GM23338 (cell line): ENCODE data around the gene BCAP29. TPM values are rescaled to one million over a fixed set of nuclear protein-coding genes. Genes with fewer than 3 reads are reported as not detected.
A peak's percentile ranks its signal among the peaks of the same experiment; 100 is the strongest.

Experiments
- ATAC-seq: fragments of 200-7000 bp; cut with Tn5 transposase; 3 replicates; pipeline ENCODE4 v1.9.1; 2020
- DNase-seq: peaks from one replicate; pipeline ENCODE4 v3.0.0-alpha.2; 2015; ENCODE audit warnings: low spot score
- H2AFZ ChIP-seq: fragments of 200-600 bp; sonication (generic); 2 replicates; pipeline ENCODE4 v1.8.0; 2016; ENCODE audit warnings: antibody characterized with exemption, mild to moderate bottlenecking, moderate library complexity
- H3F3A ChIP-seq: fragments of 200-600 bp; sonication (generic); replicated peaks from 2 replicates; pipeline ENCODE4 v1.8.0; 2017; ENCODE audit warnings: antibody characterized with exemption, mixed run types, low read depth
- H3K27ac ChIP-seq: fragments of 200-600 bp; sonication (generic); 2 replicates; pipeline ENCODE4 v1.6.1; 2016; ENCODE audit warnings: low read depth
- H3K27me3 ChIP-seq: fragments of 200-600 bp; sonication (generic); 2 replicates; pipeline ENCODE4 v1.8.0; 2016; ENCODE audit warnings: mild to moderate bottlenecking, mixed run types, moderate library complexity; ENCODE audit not compliant: insufficient read depth
- H3K36me3 ChIP-seq: fragments of 200-600 bp; sonication (generic); 2 replicates; pipeline ENCODE4 v1.8.0; 2016; ENCODE audit warnings: mild to moderate bottlenecking; ENCODE audit not compliant: insufficient read depth
- H3K4me1 ChIP-seq: fragments of 200-600 bp; sonication (generic); 2 replicates; pipeline ENCODE4 v1.8.0; 2016; ENCODE audit warnings: mild to moderate bottlenecking, moderate library complexity; ENCODE audit not compliant: insufficient read depth
- H3K4me2 ChIP-seq: fragments of 200-600 bp; sonication (generic); 2 replicates; pipeline ENCODE4 v1.7.1; 2017; ENCODE audit warnings: mixed run types
- H3K4me3 ChIP-seq: fragments of 200-600 bp; sonication (generic); 2 replicates; pipeline ENCODE4 v1.6.1; 2016; ENCODE audit warnings: mixed run types
- H3K79me2 ChIP-seq: fragments of 200-600 bp; sonication (generic); replicated peaks from 2 replicates; pipeline ENCODE4 v1.8.0; 2017; ENCODE audit warnings: mild to moderate bottlenecking; ENCODE audit not compliant: insufficient read depth
- H3K9me2 ChIP-seq: fragments of 200-600 bp; sonication (generic); 2 replicates; pipeline ENCODE4 v1.8.0; 2017; ENCODE audit not compliant: insufficient read depth
- H4K20me1 ChIP-seq: fragments of 200-600 bp; sonication (generic); replicated peaks from 2 replicates; pipeline ENCODE4 v1.8.0; 2017; ENCODE audit warnings: mild to moderate bottlenecking; ENCODE audit not compliant: insufficient read depth
- H3K27ac Mint-ChIP-seq: 2 replicates; pipeline ENCODE4 v1.8.0; 2020; ENCODE audit warnings: inconsistent platforms, mild to moderate bottlenecking, moderate library complexity, mixed read lengths
- H3K27me3 Mint-ChIP-seq: 3 replicates; pipeline ENCODE4 v1.8.0; 2022; ENCODE audit warnings: low read depth, mild to moderate bottlenecking, moderate library complexity, mixed read lengths, inconsistent platforms; ENCODE audit not compliant: insufficient read depth, poor library complexity
- H3K36me3 Mint-ChIP-seq: 3 replicates; pipeline ENCODE4 v1.8.0; 2021; ENCODE audit warnings: low read depth, mild to moderate bottlenecking, inconsistent platforms, moderate library complexity, mixed read lengths
- H3K4me1 Mint-ChIP-seq: 3 replicates; pipeline ENCODE4 v1.8.0; 2020; ENCODE audit warnings: mild to moderate bottlenecking, inconsistent platforms, mixed read lengths
- H3K4me3 Mint-ChIP-seq: 3 replicates; pipeline ENCODE4 v1.8.0; 2021; ENCODE audit warnings: moderate library complexity, mild to moderate bottlenecking, inconsistent platforms, mixed read lengths
- H3K9me3 Mint-ChIP-seq: 3 replicates; pipeline ENCODE4 v1.8.0; 2020; ENCODE audit warnings: moderate library complexity, mild to moderate bottlenecking, inconsistent platforms, mixed read lengths
- CREB1 ChIP-seq: fragments of 250-450 bp; sonication (Bioruptor Pico); IDR thresholded peaks from 2 replicates; pipeline ENCODE4 v1.5.0; 2020; ENCODE audit warnings: low read depth, mild to moderate bottlenecking, moderate library complexity
- CTCF ChIP-seq, 2 experiments: fragments of 200-600 bp in 1 of 2; sonication (generic) in 1 of 2; conservative IDR thresholded peaks; 2 replicates each; pipeline versions ENCODE4 v1.5.1 to v1.6.1; 2016 to 2017; ENCODE audit warnings: antibody characterized with exemption in 2 of 2, low read depth in 2 of 2, mild to moderate bottlenecking in 2 of 2, moderate library complexity in 1 of 2
- EZH2 ChIP-seq: fragments of 200-600 bp; sonication (generic); IDR thresholded peaks from one replicate; pipeline ENCODE4 v1.8.0; 2017; ENCODE audit warnings: antibody characterized with exemption, mild to moderate bottlenecking, low read depth; ENCODE audit not compliant: unreplicated experiment
- EZH2phosphoT487 ChIP-seq: fragments of 200-600 bp; sonication (generic); IDR thresholded peaks from one replicate; pipeline ENCODE4 v1.8.1; 2018; ENCODE audit warnings: antibody characterized with exemption; ENCODE audit not compliant: unreplicated experiment
- JUNB ChIP-seq: IDR thresholded peaks from one replicate; pipeline ENCODE4 v1.6.1; 2016; ENCODE audit warnings: antibody characterized with exemption; ENCODE audit not compliant: unreplicated experiment
- POLR2AphosphoS5 ChIP-seq: IDR thresholded peaks from 2 replicates; pipeline ENCODE4 v1.6.1; 2016; ENCODE audit warnings: antibody characterized with exemption, low read depth
- ZNF114 ChIP-seq: fragments of 250-450 bp; sonication (Bioruptor Pico); IDR thresholded peaks from 2 replicates; pipeline ENCODE4 v1.5.0; 2020; ENCODE audit warnings: mild to moderate bottlenecking, moderate library complexity
- ZNF462 ChIP-seq: fragments of 250-450 bp; sonication (Bioruptor Pico); IDR thresholded peaks from 2 replicates; pipeline ENCODE4 v1.5.0; 2020; ENCODE audit warnings: mild to moderate bottlenecking, moderate library complexity
- polyA plus RNA-seq: library from polyadenylated mRNA; unstranded; fragments of >200 nt; fragmentation: Nextera tagmentation; extraction: Ambion mirVana; gene quantifications from 2 replicates; pipeline ENCODE4 v1.2.1, GENCODE V29; 2016
- total RNA-seq: library from RNA; depleted of rRNA; stranded (reverse); fragments of >200 nt; shearing (Covaris generic); gene quantifications from 2 replicates; pipeline ENCODE4 v1.2.3, GENCODE V29; 2014

BCAP29 gene
- total and polyA plus RNA-seq, 2 experiments from 2014 or later = 18.4 to 24.0 TPM

- TF ChIP-seq POLR2AphosphoS5 (no peak), EZH2 (no peak), CTCF (conservative IDR thresholded peaks at IDR 0.05; ENCODE audit: low read depth in 2 of 2) (no peak)
Measured at GRCh38 chr7:107593025-107593410, 13.0 kb downstream of the BCAP29 start (continued).

- H3K9me2 ChIP-seq = no peaks in the 10 kb centered on the region
- peaks cover 6% of the 10 kb centered on the region for H3K4me1 Mint-ChIP-seq
- H3K4me3 Mint-ChIP-seq = no peak overlapping the region
- no peaks in the 10 kb centered on the region for H3F3A ChIP-seq
- H4K20me1 ChIP-seq = no peaks in the 10 kb centered on the region; the same call in 1 of the 2 replicates
- H3K27ac ChIP-seq = no peak overlapping the region
- no peak overlapping the region for H2AFZ ChIP-seq
- H3K27me3 Mint-ChIP-seq = no peaks in the 10 kb centered on the region
- H3K4me3 ChIP-seq = no peak overlapping the region
- H3K36me3 ChIP-seq = no peaks in the 10 kb centered on the region
- no peaks in the 10 kb centered on the region for H3K9me3 Mint-ChIP-seq
- ATAC-seq = no peak
- H3K36me3 Mint-ChIP-seq = no peaks in the 10 kb centered on the region; the same call in 2 of the 3 replicates
- no peaks in the 10 kb centered on the region for H3K4me1 ChIP-seq
- no peak overlapping the region for H3K27ac Mint-ChIP-seq
- H3K27me3 ChIP-seq = no peaks in the 10 kb centered on the region
- no peaks in the 10 kb centered on the region for H3K79me2 ChIP-seq
- DNase-seq = no peak
- no peak for TF ChIP-seq ZNF114 (CRISPR knock-in tag)
- no peak overlapping the region for H3K4me2 ChIP-seq
Measured at GRCh38 chr7:107594961-107595737, 15.1 kb downstream of the BCAP29 start.

GRCh38 chr7:107596881-107597581, 17.0 kb downstream of the BCAP29 start:
- Histone ChIP-seq H3K9me2 (no peaks in the 10 kb centered on the region), H3K27me3 (no peaks in the 10 kb centered on the region), H3K79me2 (no peaks in the 10 kb centered on the region), H3K4me3 (no peak overlapping the region), H4K20me1 (no peaks in the 10 kb centered on the region), H3K4me2 (no peak overlapping the region), H3K27ac (no peak overlapping the region), H3F3A (no peaks in the 10 kb centered on the region), H2AFZ (peak overlapping the region; percentile 7; the same call in 1 of the 2 replicates), H3K4me1 (no peaks in the 10 kb centered on the region), H3K36me3 (no peaks in the 10 kb centered on the region)
- no peak for DNase-seq
- Mint-ChIP-seq H3K27me3 (no peaks in the 10 kb centered on the region), H3K27ac (no peak overlapping the region; the same call in 1 of the 2 replicates), H3K4me1 (peaks cover 6% of the 10 kb centered on the region), H3K4me3 (no peak overlapping the region), H3K9me3 (no peaks in the 10 kb centered on the region), H3K36me3 (no peaks in the 10 kb centered on the region)
- ATAC-seq = peak; percentile 65
- TF ChIP-seq JUNB = no peak
- no peak for TF ChIP-seq POLR2AphosphoS5
- no peak for TF ChIP-seq CREB1 (CRISPR knock-in tag)
- TF ChIP-seq ZNF462 (CRISPR knock-in tag) = no peak
- no peak for TF ChIP-seq EZH2phosphoT487
